GM10266 (cell line): Measurements from ENCODE around the gene KASH5.

Experiments
- DNase-seq: peaks from one replicate; pipeline ENCODE4 v3.0.0; 2012; ENCODE audit errors: extremely low spot score
- TF ChIP-seq, protein P1 (sequence below): IDR thresholded peaks from 2 replicates; pipeline ENCODE4 v1.5.1; 2012; ENCODE audit warnings: mild to moderate bottlenecking, low read depth; ENCODE audit not compliant: control insufficient read depth, insufficient read depth; ENCODE audit errors: missing control alignments

Gene KASH5

DNA sequence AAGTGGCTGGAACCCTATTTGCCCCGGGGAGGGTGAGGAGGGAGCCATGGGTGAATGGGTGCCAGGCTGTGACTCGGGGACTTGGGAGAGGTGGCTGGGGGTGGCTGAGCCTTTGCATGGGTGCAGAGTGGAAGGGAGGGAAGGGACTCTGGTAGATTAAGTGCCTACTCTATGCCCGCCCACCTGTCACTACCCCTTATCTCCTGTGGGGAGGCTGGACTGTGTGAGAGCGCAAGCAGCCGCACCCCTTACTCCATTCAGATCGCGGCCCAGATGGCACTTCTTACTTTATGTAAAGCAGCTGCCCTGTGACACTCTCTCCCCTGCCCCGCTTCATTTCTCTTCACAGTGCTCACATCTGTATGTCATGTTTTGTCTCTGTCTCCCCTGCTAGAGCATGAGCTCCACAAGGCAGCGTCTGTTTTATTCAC lies 2.9 kb downstream of the KASH5 start:
- no peak for DNase-seq
- TF ChIP-seq, protein P1, sequence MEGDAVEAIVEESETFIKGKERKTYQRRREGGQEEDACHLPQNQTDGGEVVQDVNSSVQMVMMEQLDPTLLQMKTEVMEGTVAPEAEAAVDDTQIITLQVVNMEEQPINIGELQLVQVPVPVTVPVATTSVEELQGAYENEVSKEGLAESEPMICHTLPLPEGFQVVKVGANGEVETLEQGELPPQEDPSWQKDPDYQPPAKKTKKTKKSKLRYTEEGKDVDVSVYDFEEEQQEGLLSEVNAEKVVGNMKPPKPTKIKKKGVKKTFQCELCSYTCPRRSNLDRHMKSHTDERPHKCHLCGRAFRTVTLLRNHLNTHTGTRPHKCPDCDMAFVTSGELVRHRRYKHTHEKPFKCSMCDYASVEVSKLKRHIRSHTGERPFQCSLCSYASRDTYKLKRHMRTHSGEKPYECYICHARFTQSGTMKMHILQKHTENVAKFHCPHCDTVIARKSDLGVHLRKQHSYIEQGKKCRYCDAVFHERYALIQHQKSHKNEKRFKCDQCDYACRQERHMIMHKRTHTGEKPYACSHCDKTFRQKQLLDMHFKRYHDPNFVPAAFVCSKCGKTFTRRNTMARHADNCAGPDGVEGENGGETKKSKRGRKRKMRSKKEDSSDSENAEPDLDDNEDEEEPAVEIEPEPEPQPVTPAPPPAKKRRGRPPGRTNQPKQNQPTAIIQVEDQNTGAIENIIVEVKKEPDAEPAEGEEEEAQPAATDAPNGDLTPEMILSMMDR = no peak

DNA sequence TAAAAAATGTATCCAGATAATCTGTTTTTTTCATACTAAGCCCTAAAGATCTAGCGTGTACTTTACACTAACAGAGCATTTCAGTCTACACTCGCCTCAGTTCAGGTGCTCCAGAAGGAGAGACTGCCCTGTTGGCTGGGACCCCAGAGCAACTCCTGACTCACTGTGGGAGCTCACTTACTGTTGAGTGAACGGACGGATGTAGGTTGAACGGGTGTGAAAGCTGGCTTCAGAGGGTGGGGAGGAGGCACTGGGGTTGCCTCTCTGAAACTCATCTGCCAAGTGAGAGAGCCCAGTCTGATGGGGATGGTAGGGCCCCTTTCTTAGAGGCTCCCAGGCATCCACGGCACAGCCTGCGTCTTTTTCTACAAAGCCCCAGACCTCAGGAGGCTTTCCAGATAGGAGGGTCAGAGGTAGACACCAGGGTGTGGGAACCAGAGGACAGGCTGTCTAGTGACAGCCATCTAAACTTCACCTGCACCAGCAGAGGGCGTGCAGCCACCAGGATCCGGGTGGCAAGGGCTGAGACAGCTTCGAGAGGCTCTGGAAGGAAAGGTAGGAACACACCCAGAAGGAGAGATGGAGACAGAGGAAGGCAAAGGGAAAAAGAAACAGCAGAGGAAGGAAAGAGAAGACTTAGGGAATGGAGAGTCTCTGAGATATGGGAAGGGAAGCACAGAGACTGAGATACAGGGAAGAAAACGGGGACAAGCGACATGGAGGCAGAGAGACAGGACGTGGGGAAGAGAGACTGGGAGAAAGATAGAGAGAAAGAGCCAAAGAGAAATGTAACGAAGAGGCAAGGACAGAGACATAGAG lies 3.7 kb downstream of the KASH5 start:
- DNase-seq = peak; percentile 85
- TF ChIP-seq, protein P1 = peak; percentile 94

GRCh38 chr19:49393881-49394280 lies 5.8 kb downstream of the KASH5 start:
- no peak for DNase-seq
- TF ChIP-seq, protein P1 = no peak

GRCh38 chr19:49395581-49396407 lies 7.7 kb downstream of the KASH5 start:
- TF ChIP-seq, protein P1 = no peak
- no peak for DNase-seq

- TF ChIP-seq, protein P1 = no peak
- no peak for DNase-seq
Observed at GRCh38 chr19:49396738-49397505, 8.9 kb downstream of the KASH5 start.

- TF ChIP-seq, protein P1 = no peak
- no peak for DNase-seq
Observed at GRCh38 chr19:49398001-49398615, 10.1 kb downstream of the KASH5 start.
